K562 (cell line): Measurements from ENCODE around the gene SKIL. TPM values are rescaled to one million over a fixed set of nuclear protein-coding genes. Genes with fewer than 3 reads are reported as not detected.

ENCODE experiments used
- BDP1 ChIP-seq: IDR thresholded peaks from 3 replicates; pipeline ENCODE4 v1.6.1; 2011; ENCODE audit not compliant: insufficient read length, insufficient read depth
- CBX8 ChIP-seq: fragments of 200-600 bp; sonication (generic); IDR thresholded peaks from 2 replicates; pipeline ENCODE4 v1.6.1; 2012; ENCODE audit warnings: borderline replicate concordance, mixed run types, low read depth, mild to moderate bottlenecking, moderate library complexity, mixed read lengths, low read length, control low read depth, inconsistent platforms; ENCODE audit not compliant: poor library complexity, severe bottlenecking; ENCODE audit errors: extremely low read depth
- CTCF ChIP-seq, 3 experiments: IDR thresholded peaks in 2 of 3; conservative IDR thresholded peaks in 1 of 3; 2 replicates each; pipeline ENCODE4 v1.5.1; 2011 to 2012; ENCODE audit warnings: low read length in 3 of 3, mild to moderate bottlenecking in 3 of 3, control low read depth in 2 of 3, improper control_type of control experiment in 1 of 3, inconsistent platforms in 1 of 3, low read depth in 1 of 3, mixed read lengths in 1 of 3, moderate library complexity in 1 of 3; ENCODE audit not compliant: insufficient read depth in 2 of 3
- ETV6 ChIP-seq, 3 experiments: fragments of 150-350 bp in 1 of 3; sonication (generic) in 1 of 3; formaldehyde crosslinking in 1 of 3; IDR thresholded peaks; 2 replicates each; pipeline versions ENCODE4 v1.6.1 to v1.8.0; 2014 to 2022; ENCODE audit warnings: borderline replicate concordance in 2 of 3, low read depth in 2 of 3, antibody characterized with exemption in 1 of 3, low read length in 1 of 3, mild to moderate bottlenecking in 1 of 3, missing genetic modification reagents in 1 of 3
- MCM2 ChIP-seq: fragments of 450-650 bp; IDR thresholded peaks from 2 replicates; pipeline ENCODE4 v1.6.1; 2017; ENCODE audit warnings: low read depth, mild to moderate bottlenecking
- MCM5 ChIP-seq: fragments of 450-650 bp; IDR thresholded peaks from 2 replicates; pipeline ENCODE4 v1.6.1; 2016; ENCODE audit warnings: low read depth
- MTA1 ChIP-seq: fragments of 450-650 bp; IDR thresholded peaks from 2 replicates; pipeline ENCODE4 v1.6.1; 2017; ENCODE audit warnings: borderline replicate concordance
- NFYB ChIP-seq: IDR thresholded peaks from 2 replicates; pipeline ENCODE4 v1.6.1; 2011; ENCODE audit warnings: mild to moderate bottlenecking, moderate library complexity; ENCODE audit not compliant: insufficient read length; ENCODE audit errors: extremely low read depth
- RBM25 ChIP-seq: fragments of 200-400 bp; formaldehyde crosslinking; IDR thresholded peaks from 2 replicates; pipeline ENCODE4 v1.6.1; 2018; ENCODE audit warnings: low read length, low read depth, moderate library complexity; ENCODE audit not compliant: severe bottlenecking
- ZHX1 ChIP-seq: fragments of 150-350 bp; conservative IDR thresholded peaks from 2 replicates; pipeline ENCODE4 v1.6.1; 2014; ENCODE audit warnings: low read length
- polyA plus RNA-seq, 8 experiments: library from polyadenylated mRNA; depleted of rRNA in 4 of 8; stranded (reverse) in 5 of 8; unstranded in 3 of 8; fragments of >200 nt; fragmentation: Nextera tagmentation in 2 of 8; fragmentation: Illumina TruSeq in 1 of 8; extraction: Ambion mirVana in 2 of 8; extraction: Trizol in 1 of 8; gene quantifications; 2 replicates each; pipeline versions ENCODE4 v1.2.1 to v1.2.3, GENCODE V29; 2011 to 2014; ENCODE audit warnings: inconsistent platforms in 1 of 8, missing spikeins in 1 of 8
- total RNA-seq, 7 experiments: library from RNA; depleted of rRNA in 6 of 7; stranded (reverse); fragments of >200 nt in 6 of 7; fragmentation: Illumina TruSeq in 2 of 7; extraction: Trizol in 2 of 7; gene quantifications; 2 replicates each; pipeline versions ENCODE4 v1.2.1 to v1.2.3, GENCODE V29; 2011 to 2021; ENCODE audit warnings: low replicate concordance in 1 of 7
- TF ChIP-seq, protein P1 (sequence below), 2 experiments: fragments of 200-800 bp in 1 of 2; sonication (Bioruptor generic) in 1 of 2; sonication (generic) in 1 of 2; formaldehyde crosslinking in 1 of 2; IDR thresholded peaks in 1 of 2; conservative IDR thresholded peaks in 1 of 2; 2 replicates each; pipeline versions ENCODE4 v1.5.0 to v1.6.1; 2016 to 2020; ENCODE audit warnings: missing compliant biosample characterization in 1 of 2, missing genetic modification characterization in 1 of 2, missing genetic modification reagents in 1 of 2
- TF ChIP-seq, protein P2 (sequence below): sonication (generic); formaldehyde crosslinking; IDR thresholded peaks from 2 replicates; pipeline ENCODE4 v1.8.0; 2023; ENCODE audit warnings: missing genetic modification reagents, mild to moderate bottlenecking, borderline replicate concordance

SKIL gene
- total and polyA plus RNA-seq, 9 of the 15 experiments (the other 6 are each of a cell fraction or from before 2014, with no cell fraction given) = 4.3 to 19.1 (median 9.7) TPM

- TF ChIP-seq ZHX1 (no peak), RBM25 (peak; percentile 26), BDP1 (no peak), NFYB (no peak), ETV6 (IDR thresholded peaks at IDR 0.05; ENCODE audit: borderline replicate concordance in 1 of 2, low read depth in 2 of 2, low read length in 1 of 2) (no peak; a peak in 1 of 4 replicates), ETV6 (CRISPR knock-in tag; IDR thresholded peaks at IDR 0.05; ENCODE audit: borderline replicate concordance) (no peak), CTCF (IDR thresholded peaks at IDR 0.05 in 2 of 3, conservative IDR thresholded peaks at IDR 0.05 in 1 of 3; ENCODE audit: insufficient read depth in 2 of 3, low read depth in 1 of 3, low read length in 3 of 3) (peak in 2 of 3 experiments; percentile 28 to 39; a peak in 4 of 6 replicates), MCM2 (no peak), MCM5 (no peak), MTA1 (no peak), CBX8 (no peak)
- TF ChIP-seq, protein P1, sequence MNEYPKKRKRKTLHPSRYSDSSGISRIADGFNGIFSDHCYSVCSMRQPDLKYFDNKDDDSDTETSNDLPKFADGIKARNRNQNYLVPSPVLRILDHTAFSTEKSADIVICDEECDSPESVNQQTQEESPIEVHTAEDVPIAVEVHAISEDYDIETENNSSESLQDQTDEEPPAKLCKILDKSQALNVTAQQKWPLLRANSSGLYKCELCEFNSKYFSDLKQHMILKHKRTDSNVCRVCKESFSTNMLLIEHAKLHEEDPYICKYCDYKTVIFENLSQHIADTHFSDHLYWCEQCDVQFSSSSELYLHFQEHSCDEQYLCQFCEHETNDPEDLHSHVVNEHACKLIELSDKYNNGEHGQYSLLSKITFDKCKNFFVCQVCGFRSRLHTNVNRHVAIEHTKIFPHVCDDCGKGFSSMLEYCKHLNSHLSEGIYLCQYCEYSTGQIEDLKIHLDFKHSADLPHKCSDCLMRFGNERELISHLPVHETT (CRISPR knock-in tag; conservative IDR thresholded peaks at IDR 0.05 in 1 of 2, IDR thresholded peaks at IDR 0.05 in 1 of 2) = peak in 1 of 2 experiments; percentile 99; a peak in 2 of 4 replicates
- TF ChIP-seq, protein P2, sequence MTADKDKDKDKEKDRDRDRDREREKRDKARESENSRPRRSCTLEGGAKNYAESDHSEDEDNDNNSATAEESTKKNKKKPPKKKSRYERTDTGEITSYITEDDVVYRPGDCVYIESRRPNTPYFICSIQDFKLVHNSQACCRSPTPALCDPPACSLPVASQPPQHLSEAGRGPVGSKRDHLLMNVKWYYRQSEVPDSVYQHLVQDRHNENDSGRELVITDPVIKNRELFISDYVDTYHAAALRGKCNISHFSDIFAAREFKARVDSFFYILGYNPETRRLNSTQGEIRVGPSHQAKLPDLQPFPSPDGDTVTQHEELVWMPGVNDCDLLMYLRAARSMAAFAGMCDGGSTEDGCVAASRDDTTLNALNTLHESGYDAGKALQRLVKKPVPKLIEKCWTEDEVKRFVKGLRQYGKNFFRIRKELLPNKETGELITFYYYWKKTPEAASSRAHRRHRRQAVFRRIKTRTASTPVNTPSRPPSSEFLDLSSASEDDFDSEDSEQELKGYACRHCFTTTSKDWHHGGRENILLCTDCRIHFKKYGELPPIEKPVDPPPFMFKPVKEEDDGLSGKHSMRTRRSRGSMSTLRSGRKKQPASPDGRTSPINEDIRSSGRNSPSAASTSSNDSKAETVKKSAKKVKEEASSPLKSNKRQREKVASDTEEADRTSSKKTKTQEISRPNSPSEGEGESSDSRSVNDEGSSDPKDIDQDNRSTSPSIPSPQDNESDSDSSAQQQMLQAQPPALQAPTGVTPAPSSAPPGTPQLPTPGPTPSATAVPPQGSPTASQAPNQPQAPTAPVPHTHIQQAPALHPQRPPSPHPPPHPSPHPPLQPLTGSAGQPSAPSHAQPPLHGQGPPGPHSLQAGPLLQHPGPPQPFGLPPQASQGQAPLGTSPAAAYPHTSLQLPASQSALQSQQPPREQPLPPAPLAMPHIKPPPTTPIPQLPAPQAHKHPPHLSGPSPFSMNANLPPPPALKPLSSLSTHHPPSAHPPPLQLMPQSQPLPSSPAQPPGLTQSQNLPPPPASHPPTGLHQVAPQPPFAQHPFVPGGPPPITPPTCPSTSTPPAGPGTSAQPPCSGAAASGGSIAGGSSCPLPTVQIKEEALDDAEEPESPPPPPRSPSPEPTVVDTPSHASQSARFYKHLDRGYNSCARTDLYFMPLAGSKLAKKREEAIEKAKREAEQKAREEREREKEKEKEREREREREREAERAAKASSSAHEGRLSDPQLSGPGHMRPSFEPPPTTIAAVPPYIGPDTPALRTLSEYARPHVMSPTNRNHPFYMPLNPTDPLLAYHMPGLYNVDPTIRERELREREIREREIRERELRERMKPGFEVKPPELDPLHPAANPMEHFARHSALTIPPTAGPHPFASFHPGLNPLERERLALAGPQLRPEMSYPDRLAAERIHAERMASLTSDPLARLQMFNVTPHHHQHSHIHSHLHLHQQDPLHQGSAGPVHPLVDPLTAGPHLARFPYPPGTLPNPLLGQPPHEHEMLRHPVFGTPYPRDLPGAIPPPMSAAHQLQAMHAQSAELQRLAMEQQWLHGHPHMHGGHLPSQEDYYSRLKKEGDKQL = no peak
Measured at GRCh38 chr3:170357176-170358041, at the start of gene SKIL (continued).
